GM18507 (cell line): ENCODE results near the gene NEXN.

Experiments used
- DNase-seq: peaks from one replicate; pipeline ENCODE4 v3.0.0; 2011; ENCODE audit warnings: low read depth; ENCODE audit not compliant: insufficient read length; ENCODE audit errors: extremely low spot score
- FAIRE-seq: peaks from 2 replicates; lab custom pipeline; 2011; peaks lifted over from hg19 to GRCh38; lab: Jason Lieb, UNC

Gene NEXN

DNA sequence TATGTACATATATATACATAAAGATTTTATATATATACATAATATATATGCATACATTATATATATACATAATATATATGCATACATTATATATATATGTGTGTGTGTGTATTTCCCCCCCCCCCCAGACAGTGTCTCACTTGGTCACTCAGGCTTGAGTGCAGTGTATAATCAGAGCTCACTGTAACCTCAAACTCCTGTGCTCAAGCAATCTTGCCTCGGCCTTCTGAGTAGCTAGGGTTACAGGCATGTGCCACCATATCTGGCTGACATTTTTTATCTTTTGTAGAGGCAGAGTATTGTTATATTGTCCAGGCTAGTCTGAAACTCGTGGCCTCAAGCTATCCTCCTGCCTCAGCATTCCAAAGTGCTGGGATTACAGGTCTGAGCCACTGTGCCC is 99.5 kb downstream of the NEXN start:
- FAIRE-seq: no peak

DNA sequence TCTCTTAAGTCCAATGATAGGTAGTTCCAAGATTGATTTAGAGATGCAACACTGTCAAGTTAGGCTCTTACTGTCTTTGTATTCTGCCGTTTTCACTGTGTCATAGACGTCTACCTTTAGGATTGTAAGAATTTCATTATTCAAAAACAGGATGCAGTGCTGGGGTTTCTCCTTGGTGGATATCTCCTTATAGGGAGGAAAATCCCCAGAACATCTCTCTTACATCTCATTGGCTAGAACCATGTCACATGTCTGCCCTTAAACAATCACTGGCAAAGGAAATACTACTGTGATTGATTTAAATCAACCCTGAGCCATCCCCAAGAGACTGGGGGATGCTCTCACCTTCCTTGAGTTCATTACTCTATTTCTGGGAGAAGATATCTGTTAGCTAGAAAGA is 101.3 kb downstream of the NEXN start:
- DNase-seq: no peak
- FAIRE-seq: no peak

More for the DNA sequence above, 99.5 kb downstream of the NEXN start:
- DNase-seq: no peak

DNA sequence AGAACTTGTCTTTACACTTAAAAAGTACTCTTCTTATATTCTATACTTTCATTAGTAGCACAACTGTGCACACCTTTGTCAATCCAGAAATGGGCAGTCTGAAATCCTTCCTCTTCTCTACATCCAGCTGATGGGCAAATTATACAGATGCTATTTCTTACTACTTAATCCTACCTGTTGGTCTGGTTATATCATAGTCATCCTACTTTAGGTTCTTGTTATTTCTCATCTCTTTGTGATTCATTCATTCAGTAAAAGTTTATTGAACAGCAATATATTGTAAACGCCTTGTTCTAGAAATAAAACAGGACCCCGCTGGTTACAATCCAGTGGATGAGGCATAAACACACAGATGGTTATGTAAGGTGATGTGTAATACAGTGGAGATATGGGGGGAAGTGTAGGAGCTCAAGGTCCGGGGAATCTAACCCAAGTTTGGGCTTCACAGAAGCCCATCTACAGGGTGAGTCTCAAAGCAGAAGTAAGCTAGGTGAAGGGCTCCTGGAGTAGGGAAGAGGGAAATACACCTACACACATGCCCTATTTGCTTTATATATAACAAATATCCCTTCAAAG is 102.3 kb downstream of the NEXN start:
- no peak for FAIRE-seq

GRCh38 chr1:77991638-77992037 is 103.2 kb downstream of the NEXN start:
- FAIRE-seq (no peak), DNase-seq (no peak)

More for the DNA sequence above, 102.3 kb downstream of the NEXN start:
- DNase-seq: no peak
